ENCODE results near the gene MYO16. TPM values are rescaled to one million over a fixed set of nuclear protein-coding genes. Genes with fewer than 3 reads are reported as not detected.

The MYO16 gene
- polyA plus RNA-seq, 1 donor from 2014 or later = 2.5 TPM

GRCh38 chr13:108656742-108657141 lies 27.3 kb downstream of the MYO16 start:
- TF ChIP-seq SMC3 (conservative IDR thresholded peaks at IDR 0.05; ENCODE audit: poor library complexity) (no peak), EP300 (conservative IDR thresholded peaks at IDR 0.05; ENCODE audit: poor library complexity, severe bottlenecking) (no peak), MXI1 (conservative IDR thresholded peaks at IDR 0.05; ENCODE audit: poor library complexity, severe bottlenecking) (no peak), RAD21 (conservative IDR thresholded peaks at IDR 0.05) (no peak), TAF1 (IDR thresholded peaks at IDR 0.05; ENCODE audit: low read depth) (no peak), EZH2 (IDR thresholded peaks at IDR 0.05; ENCODE audit: borderline replicate concordance, insufficient read depth, low read length, poor library complexity, severe bottlenecking) (no peak), POLR2AphosphoS5 (IDR thresholded peaks at IDR 0.05) (no peak)
- TF ChIP-seq, protein P1, sequence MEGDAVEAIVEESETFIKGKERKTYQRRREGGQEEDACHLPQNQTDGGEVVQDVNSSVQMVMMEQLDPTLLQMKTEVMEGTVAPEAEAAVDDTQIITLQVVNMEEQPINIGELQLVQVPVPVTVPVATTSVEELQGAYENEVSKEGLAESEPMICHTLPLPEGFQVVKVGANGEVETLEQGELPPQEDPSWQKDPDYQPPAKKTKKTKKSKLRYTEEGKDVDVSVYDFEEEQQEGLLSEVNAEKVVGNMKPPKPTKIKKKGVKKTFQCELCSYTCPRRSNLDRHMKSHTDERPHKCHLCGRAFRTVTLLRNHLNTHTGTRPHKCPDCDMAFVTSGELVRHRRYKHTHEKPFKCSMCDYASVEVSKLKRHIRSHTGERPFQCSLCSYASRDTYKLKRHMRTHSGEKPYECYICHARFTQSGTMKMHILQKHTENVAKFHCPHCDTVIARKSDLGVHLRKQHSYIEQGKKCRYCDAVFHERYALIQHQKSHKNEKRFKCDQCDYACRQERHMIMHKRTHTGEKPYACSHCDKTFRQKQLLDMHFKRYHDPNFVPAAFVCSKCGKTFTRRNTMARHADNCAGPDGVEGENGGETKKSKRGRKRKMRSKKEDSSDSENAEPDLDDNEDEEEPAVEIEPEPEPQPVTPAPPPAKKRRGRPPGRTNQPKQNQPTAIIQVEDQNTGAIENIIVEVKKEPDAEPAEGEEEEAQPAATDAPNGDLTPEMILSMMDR (IDR thresholded peaks at IDR 0.05; ENCODE audit: poor library complexity, severe bottlenecking) = no peak
- TF ChIP-seq, protein P2, sequence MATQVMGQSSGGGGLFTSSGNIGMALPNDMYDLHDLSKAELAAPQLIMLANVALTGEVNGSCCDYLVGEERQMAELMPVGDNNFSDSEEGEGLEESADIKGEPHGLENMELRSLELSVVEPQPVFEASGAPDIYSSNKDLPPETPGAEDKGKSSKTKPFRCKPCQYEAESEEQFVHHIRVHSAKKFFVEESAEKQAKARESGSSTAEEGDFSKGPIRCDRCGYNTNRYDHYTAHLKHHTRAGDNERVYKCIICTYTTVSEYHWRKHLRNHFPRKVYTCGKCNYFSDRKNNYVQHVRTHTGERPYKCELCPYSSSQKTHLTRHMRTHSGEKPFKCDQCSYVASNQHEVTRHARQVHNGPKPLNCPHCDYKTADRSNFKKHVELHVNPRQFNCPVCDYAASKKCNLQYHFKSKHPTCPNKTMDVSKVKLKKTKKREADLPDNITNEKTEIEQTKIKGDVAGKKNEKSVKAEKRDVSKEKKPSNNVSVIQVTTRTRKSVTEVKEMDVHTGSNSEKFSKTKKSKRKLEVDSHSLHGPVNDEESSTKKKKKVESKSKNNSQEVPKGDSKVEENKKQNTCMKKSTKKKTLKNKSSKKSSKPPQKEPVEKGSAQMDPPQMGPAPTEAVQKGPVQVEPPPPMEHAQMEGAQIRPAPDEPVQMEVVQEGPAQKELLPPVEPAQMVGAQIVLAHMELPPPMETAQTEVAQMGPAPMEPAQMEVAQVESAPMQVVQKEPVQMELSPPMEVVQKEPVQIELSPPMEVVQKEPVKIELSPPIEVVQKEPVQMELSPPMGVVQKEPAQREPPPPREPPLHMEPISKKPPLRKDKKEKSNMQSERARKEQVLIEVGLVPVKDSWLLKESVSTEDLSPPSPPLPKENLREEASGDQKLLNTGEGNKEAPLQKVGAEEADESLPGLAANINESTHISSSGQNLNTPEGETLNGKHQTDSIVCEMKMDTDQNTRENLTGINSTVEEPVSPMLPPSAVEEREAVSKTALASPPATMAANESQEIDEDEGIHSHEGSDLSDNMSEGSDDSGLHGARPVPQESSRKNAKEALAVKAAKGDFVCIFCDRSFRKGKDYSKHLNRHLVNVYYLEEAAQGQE (IDR thresholded peaks at IDR 0.05; ENCODE audit: borderline replicate concordance) = no peak
- Histone ChIP-seq H3K4me3 (ENCODE audit: low read length) (no peak overlapping the region), H4K20me1 (ENCODE audit: insufficient read depth) (no peaks in the 10 kb centered on the region)

GRCh38 chr13:108657519-108657918 lies 28.1 kb downstream of the MYO16 start:
- H3F3A ChIP-seq (ENCODE audit: insufficient read depth, low read length, poor library complexity, severe bottlenecking) = no peaks in the 10 kb centered on the region
- no peaks in the 10 kb centered on the region for H3K79me2 ChIP-seq (replicated peaks; ENCODE audit: insufficient read depth, low read length)
- no peak overlapping the region for H3K27ac ChIP-seq (ENCODE audit: low read length)
- no peaks in the 10 kb centered on the region for H4K20me1 ChIP-seq (ENCODE audit: insufficient read depth)
- H3K4me3 ChIP-seq (ENCODE audit: low read length) = no peak overlapping the region
- H3K36me3 ChIP-seq (ENCODE audit: insufficient read depth, low read length) = no peaks in the 10 kb centered on the region
- H3K9me2 ChIP-seq (ENCODE audit: insufficient read depth, low read length) = no peaks in the 10 kb centered on the region
- H3K9ac ChIP-seq (ENCODE audit: low read length) = no peak overlapping the region
- H3K9me3 ChIP-seq (ENCODE audit: low read length) = no peaks in the 10 kb centered on the region
- TF ChIP-seq, protein P2 (IDR thresholded peaks at IDR 0.05; ENCODE audit: borderline replicate concordance) = no peak
- TF ChIP-seq, protein P1 (IDR thresholded peaks at IDR 0.05; ENCODE audit: poor library complexity, severe bottlenecking) = no peak
- TF ChIP-seq EP300 (conservative IDR thresholded peaks at IDR 0.05; ENCODE audit: poor library complexity, severe bottlenecking) (no peak), TAF1 (IDR thresholded peaks at IDR 0.05; ENCODE audit: low read depth) (no peak), POLR2AphosphoS5 (IDR thresholded peaks at IDR 0.05) (no peak), RAD21 (conservative IDR thresholded peaks at IDR 0.05) (no peak), SMC3 (conservative IDR thresholded peaks at IDR 0.05; ENCODE audit: poor library complexity) (no peak), EZH2 (IDR thresholded peaks at IDR 0.05; ENCODE audit: borderline replicate concordance, insufficient read depth, low read length, poor library complexity, severe bottlenecking) (no peak), MXI1 (conservative IDR thresholded peaks at IDR 0.05; ENCODE audit: poor library complexity, severe bottlenecking) (no peak)
- no peak overlapping the region for H2AFZ ChIP-seq (ENCODE audit: low read depth, low read length)
- no peak overlapping the region for H3K4me2 ChIP-seq (ENCODE audit: low read length)
- H3K27me3 ChIP-seq (ENCODE audit: insufficient read depth, low read depth, low read length) = no peaks in the 10 kb centered on the region

More at GRCh38 chr13:108656742-108657141, 27.3 kb downstream of the MYO16 start:
- no peak overlapping the region for H3K4me2 ChIP-seq (ENCODE audit: low read length)
- no peaks in the 10 kb centered on the region for H3F3A ChIP-seq (ENCODE audit: insufficient read depth, low read length, poor library complexity, severe bottlenecking)
- no peaks in the 10 kb centered on the region for H3K9me2 ChIP-seq (ENCODE audit: insufficient read depth, low read length)
- no peaks in the 10 kb centered on the region for H3K9me3 ChIP-seq (ENCODE audit: low read length)
- H2AFZ ChIP-seq (ENCODE audit: low read depth, low read length) = no peak overlapping the region
- H3K36me3 ChIP-seq (ENCODE audit: insufficient read depth, low read length) = no peaks in the 10 kb centered on the region
- H3K27me3 ChIP-seq (ENCODE audit: insufficient read depth, low read depth, low read length) = no peaks in the 10 kb centered on the region
- no peaks in the 10 kb centered on the region for H3K79me2 ChIP-seq (replicated peaks; ENCODE audit: insufficient read depth, low read length)
- no peak overlapping the region for H3K27ac ChIP-seq (ENCODE audit: low read length)
- H3K9ac ChIP-seq (ENCODE audit: low read length) = no peak overlapping the region

Measured in neural cell (in vitro differentiated cells).